SU-DHL-6 (cell line): Measurements from ENCODE around the gene SEPTIN10.

ENCODE experiments used
- H2AFZ ChIP-seq: fragments of 200-600 bp; sonication (generic); 2 replicates; pipeline ENCODE4 v1.6.1; 2014; ENCODE audit warnings: low read depth, mild to moderate bottlenecking, moderate library complexity, mixed read lengths, antibody characterized with exemption, low read length; ENCODE audit not compliant: severe bottlenecking
- H3F3A ChIP-seq: fragments of 200-600 bp; shearing (Covaris generic); 2 replicates; pipeline ENCODE4 v1.6.0; 2016; ENCODE audit warnings: antibody characterized with exemption, mild to moderate bottlenecking; ENCODE audit not compliant: insufficient read depth
- H3K27ac ChIP-seq: fragments of 200-600 bp; sonication (generic); 2 replicates; pipeline ENCODE4 v1.5.1; 2016; ENCODE audit warnings: low read depth, mild to moderate bottlenecking, low read length, moderate library complexity, mixed read lengths
- H3K27me3 ChIP-seq: fragments of 200-600 bp; sonication (generic), shearing (Covaris generic); 2 replicates; pipeline ENCODE4 v1.6.0; 2014; ENCODE audit warnings: mild to moderate bottlenecking, low read length
- H3K36me3 ChIP-seq: fragments of 200-600 bp; sonication (generic); 2 replicates; pipeline ENCODE4 v1.6.1; 2014; ENCODE audit warnings: mild to moderate bottlenecking, low read length, mixed read lengths
- H3K4me2 ChIP-seq: fragments of 300-600, 200-600 bp; shearing (Covaris generic), sonication (generic); 2 replicates; pipeline ENCODE4 v1.6.0; 2014; ENCODE audit warnings: low read length, low read depth, mild to moderate bottlenecking; ENCODE audit not compliant: poor library complexity, severe bottlenecking
- H3K4me3 ChIP-seq: fragments of 200-600 bp; sonication (generic); 2 replicates; pipeline ENCODE4 v1.5.1; 2014; ENCODE audit warnings: antibody characterized with exemption, low read length, mild to moderate bottlenecking, mixed read lengths; ENCODE audit not compliant: insufficient read depth, poor library complexity, severe bottlenecking
- H3K79me2 ChIP-seq: fragments of 200-600 bp; sonication (generic); 2 replicates; pipeline ENCODE4 v1.6.1; 2014; ENCODE audit warnings: mild to moderate bottlenecking, low read length, moderate library complexity; ENCODE audit not compliant: insufficient read depth
- H3K9ac ChIP-seq: fragments of 200-600 bp; sonication (generic); 2 replicates; pipeline ENCODE4 v1.7.0; 2014; ENCODE audit warnings: mild to moderate bottlenecking, low read length
- H3K9me2 ChIP-seq: fragments of 200-600 bp; sonication (generic); replicated peaks from 2 replicates; pipeline ENCODE4 v1.6.1; 2014; ENCODE audit warnings: low read length; ENCODE audit not compliant: insufficient read depth
- H3K9me3 ChIP-seq: fragments of 200-600 bp; sonication (generic); 2 replicates; pipeline ENCODE4 v1.6.1; 2014; ENCODE audit warnings: low read length, mixed read lengths; ENCODE audit not compliant: insufficient read depth
- H4K20me1 ChIP-seq: fragments of 200-600 bp; sonication (generic); 2 replicates; pipeline ENCODE4 v1.6.1; 2014; ENCODE audit warnings: low read depth, mild to moderate bottlenecking, antibody characterized with exemption, low read length, moderate library complexity, mixed read lengths
- CTCF ChIP-seq: fragments of 200-600 bp; sonication (generic); IDR thresholded peaks from one replicate; pipeline ENCODE4 v1.5.1; 2017; ENCODE audit warnings: antibody characterized with exemption, mild to moderate bottlenecking, low read length, moderate library complexity; ENCODE audit not compliant: insufficient read depth, poor library complexity, severe bottlenecking
- EZH2phosphoT487 ChIP-seq: fragments of 200-600 bp; sonication (generic), shearing (Covaris generic); conservative IDR thresholded peaks from 2 replicates; pipeline ENCODE4 v1.6.1; 2018; ENCODE audit warnings: mild to moderate bottlenecking, antibody characterized with exemption, low read length, moderate library complexity, mixed read lengths

Gene SEPTIN10

GRCh38 chr2:109525836-109526235 lies 87.9 kb downstream of the SEPTIN10 start:
- Histone ChIP-seq H3K9me2 (no peaks in the 10 kb centered on the region), H3K36me3 (no peaks in the 10 kb centered on the region), H4K20me1 (no peaks in the 10 kb centered on the region), H3K4me3 (no peak overlapping the region), H2AFZ (no peak overlapping the region), H3K27ac (no peak overlapping the region), H3K9me3 (no peaks in the 10 kb centered on the region), H3K4me2 (no peak overlapping the region), H3K79me2 (no peaks in the 10 kb centered on the region), H3K9ac (no peak overlapping the region), H3F3A (no peaks in the 10 kb centered on the region), H3K27me3 (no peaks in the 10 kb centered on the region)
- TF ChIP-seq CTCF (no peak), EZH2phosphoT487 (no peak)

GRCh38 chr2:109523536-109524361 lies 90.0 kb downstream of the SEPTIN10 start:
- no peaks in the 10 kb centered on the region for H3K9me2 ChIP-seq
- H3K79me2 ChIP-seq = no peaks in the 10 kb centered on the region
- no peak overlapping the region for H2AFZ ChIP-seq
- no peak overlapping the region for H3K9ac ChIP-seq
- H3K9me3 ChIP-seq = no peaks in the 10 kb centered on the region
- no peak overlapping the region for H3K4me3 ChIP-seq
- H3K27me3 ChIP-seq = no peaks in the 10 kb centered on the region
- H3K27ac ChIP-seq = no peak overlapping the region
- no peak for TF ChIP-seq EZH2phosphoT487
- TF ChIP-seq CTCF = no peak
- no peaks in the 10 kb centered on the region for H3K36me3 ChIP-seq
- H3K4me2 ChIP-seq = no peak overlapping the region
- H3F3A ChIP-seq = no peaks in the 10 kb centered on the region
- H4K20me1 ChIP-seq = no peaks in the 10 kb centered on the region

GRCh38 chr2:109523121-109523520 lies 90.6 kb downstream of the SEPTIN10 start:
- H3K4me2 ChIP-seq = no peak overlapping the region
- H3F3A ChIP-seq = no peaks in the 10 kb centered on the region
- H3K4me3 ChIP-seq = no peak overlapping the region
- H4K20me1 ChIP-seq = no peaks in the 10 kb centered on the region
- no peak overlapping the region for H3K27ac ChIP-seq
- H3K79me2 ChIP-seq = no peaks in the 10 kb centered on the region
- H3K36me3 ChIP-seq = no peaks in the 10 kb centered on the region
- no peaks in the 10 kb centered on the region for H3K9me2 ChIP-seq
- no peak overlapping the region for H2AFZ ChIP-seq
- H3K27me3 ChIP-seq = no peaks in the 10 kb centered on the region
- H3K9ac ChIP-seq = no peak overlapping the region
- no peaks in the 10 kb centered on the region for H3K9me3 ChIP-seq
- no peak for TF ChIP-seq CTCF
